Astrocyte of the cerebellum (primary cell): ENCODE data around the gene CREBRF.
A peak's percentile ranks its signal among the peaks of the same experiment; 100 is the strongest.

Source experiments
- DNase-seq: peaks from one replicate; pipeline ENCODE4 v3.0.0-alpha.2; 2011; ENCODE audit warnings: low read depth
- H3K4me3 ChIP-seq: 2 replicates; pipeline ENCODE4 v1.5.1; 2011; ENCODE audit warnings: mild to moderate bottlenecking, low read depth, low read length, moderate library complexity
- CTCF ChIP-seq: IDR thresholded peaks from 2 replicates; pipeline ENCODE4 v1.5.1; 2012; ENCODE audit warnings: low read length, low read depth, moderate library complexity, mild to moderate bottlenecking; ENCODE audit errors: missing control alignments
- in situ Hi-C: cut with HindIII; loops from 2 replicates; pipeline ENCODE4 v1.10.0; 2017; ENCODE audit warnings: low sequenced_read_pairs

Gene CREBRF

GRCh38 chr5:173172166-173172565 lies 116.0 kb downstream of the CREBRF start:
- in situ Hi-C loops, result no loop called here
- TF ChIP-seq CTCF, result no peak
- H3K4me3 ChIP-seq, result no peak overlapping the region
- DNase-seq, result no peak

- H3K4me3 ChIP-seq, result no peak overlapping the region
- no peak for TF ChIP-seq CTCF
- in situ Hi-C loops, result no loop called here
- DNase-seq, result no peak
Observed at GRCh38 chr5:173175523-173175922, 119.4 kb downstream of the CREBRF start.

GRCh38 chr5:173178369-173178910 lies 122.3 kb downstream of the CREBRF start:
- in situ Hi-C loops, result no loop called here
- no peak for TF ChIP-seq CTCF
- DNase-seq, result no peak
- H3K4me3 ChIP-seq, result no peak overlapping the region

GRCh38 chr5:173180331-173180730 lies 124.2 kb downstream of the CREBRF start:
- no peak overlapping the region for H3K4me3 ChIP-seq
- TF ChIP-seq CTCF, result no peak
- in situ Hi-C loops, result no loop called here
- peak; percentile 16 for DNase-seq

- in situ Hi-C loops, result no loop called here
- DNase-seq, result no peak
- no peak overlapping the region for H3K4me3 ChIP-seq
- TF ChIP-seq CTCF, result no peak
Observed at GRCh38 chr5:173187054-173187743, 131.0 kb downstream of the CREBRF start.

- TF ChIP-seq CTCF, result no peak
- no peak for DNase-seq
- no peak overlapping the region for H3K4me3 ChIP-seq
- in situ Hi-C loops, result no loop called here
Observed at GRCh38 chr5:173188280-173188679, 132.1 kb downstream of the CREBRF start.
